Lower lobe of right lung (tissue), 2 donors: ENCODE data around the gene ALPG. TPM values are rescaled to one million over a fixed set of nuclear protein-coding genes. Genes with fewer than 3 reads are reported as not detected.
"Not testable (repeated sequence)": the region's sequence is repeated elsewhere in the genome, so short reads cannot be mapped to it uniquely, and the experiment has no call there.

Experiments
- ATAC-seq, 2 donors: fragments of 200-7000 bp; cut with Tn5 transposase; one replicate each; pipeline ENCODE4 v1.9.1; 2020 to 2022; ENCODE audit warnings: mild to moderate bottlenecking in 2 of 2, moderate library complexity in 2 of 2
- DNase-seq: peaks from one replicate; pipeline ENCODE4 v3.0.0-alpha.2; 2020
- H3K27ac ChIP-seq: fragments of 200-600 bp; one replicate; pipeline ENCODE4 v1.8.0; 2022
- H3K27me3 ChIP-seq: fragments of 200-600 bp; one replicate; pipeline ENCODE4 v1.8.0; 2022; ENCODE audit warnings: low read depth
- H3K36me3 ChIP-seq: fragments of 200-600 bp; one replicate; pipeline ENCODE4 v1.8.0; 2022; ENCODE audit warnings: mild to moderate bottlenecking
- H3K4me1 ChIP-seq: fragments of 200-600 bp; one replicate; pipeline ENCODE4 v1.8.0; 2022
- H3K4me3 ChIP-seq: fragments of 200-600 bp; one replicate; pipeline ENCODE4 v1.8.0; 2022; ENCODE audit warnings: mild to moderate bottlenecking
- H3K9me3 ChIP-seq: fragments of 200-600 bp; one replicate; pipeline ENCODE4 v1.8.0; 2022
- CTCF ChIP-seq: fragments of 200-600 bp; IDR thresholded peaks from one replicate; pipeline ENCODE4 v1.8.0; 2022; ENCODE audit warnings: antibody characterized with exemption, mild to moderate bottlenecking
- intact Hi-C: fragments of 100-400 bp; cut with DNase I; formaldehyde crosslinking; loops from one replicate; pipeline ENCODE4 v1.11.0; 2022
- total RNA-seq: library from RNA; stranded (reverse); fragmentation: NEBNext Ultra II Directional; extraction: Animal tissue kit (Norgen Biotek cat#: 25700); gene quantifications from one replicate; pipeline ENCODE4 v1.2.1, GENCODE V29; 2021
- donor health status: DM: no; HTN: yes; CAD: no; lungs with severe emphysema.

ALPG gene
- total RNA-seq, 1 donor from 2014 or later: 0.53 TPM

- H3K27ac ChIP-seq, H3K9me3 ChIP-seq, H3K4me3 ChIP-seq, intact Hi-C loops, H3K4me1 ChIP-seq, H3K36me3 ChIP-seq: not testable (repeated sequence)
- peak; percentile 86 for TF ChIP-seq CTCF
- ATAC-seq: peak; percentile 89 to 92
- DNase-seq: peak; percentile 89
- peaks cover 10% of the 10 kb centered on the region for H3K27me3 ChIP-seq
Measured at GRCh38 chr2:232440220-232441018, 33.8 kb downstream of the ALPG start.

GRCh38 chr2:232441147-232441651 lies 34.6 kb downstream of the ALPG start:
- TF ChIP-seq CTCF: no peak
- ATAC-seq (no peak), DNase-seq (peak; percentile 30)
- Histone ChIP-seq H3K27ac (no peak overlapping the region), H3K9me3 (no peaks in the 10 kb centered on the region), H3K4me1 (no peaks in the 10 kb centered on the region), H3K4me3 (no peak overlapping the region), H3K27me3 (peaks cover 10% of the 10 kb centered on the region), H3K36me3 (no peaks in the 10 kb centered on the region)
- intact Hi-C loops: no loop called here

GRCh38 chr2:232441922-232442321 lies 35.3 kb downstream of the ALPG start:
- H3K27ac ChIP-seq, H3K4me3 ChIP-seq, H3K36me3 ChIP-seq, ATAC-seq, intact Hi-C loops, H3K9me3 ChIP-seq, H3K4me1 ChIP-seq: not testable (repeated sequence)
- peak; percentile 34 for DNase-seq
- peaks cover 10% of the 10 kb centered on the region for H3K27me3 ChIP-seq

DNA sequence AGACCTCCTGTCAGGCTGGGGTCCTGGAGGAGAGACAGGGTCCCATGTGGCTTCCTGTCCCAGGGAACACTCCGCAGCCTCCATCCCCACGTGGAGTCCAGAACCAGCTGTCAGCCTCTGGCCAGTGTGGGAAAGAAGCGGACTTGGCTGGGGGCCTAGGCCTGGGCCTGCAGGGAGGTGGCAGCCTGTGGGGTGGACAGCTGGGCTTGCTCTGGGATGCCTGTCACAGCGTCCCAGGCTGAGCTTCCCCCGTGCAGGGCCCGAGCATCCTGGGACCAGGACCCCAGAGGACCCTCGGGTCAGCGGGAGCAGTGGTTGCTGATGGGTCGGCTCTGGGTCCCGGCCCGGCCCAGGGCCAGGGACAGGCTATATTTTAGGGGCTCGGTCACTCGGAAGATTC lies 35.8 kb downstream of the ALPG start:
- peak; percentile 30 for DNase-seq
- intact Hi-C loops: not testable (repeated sequence)

DNA sequence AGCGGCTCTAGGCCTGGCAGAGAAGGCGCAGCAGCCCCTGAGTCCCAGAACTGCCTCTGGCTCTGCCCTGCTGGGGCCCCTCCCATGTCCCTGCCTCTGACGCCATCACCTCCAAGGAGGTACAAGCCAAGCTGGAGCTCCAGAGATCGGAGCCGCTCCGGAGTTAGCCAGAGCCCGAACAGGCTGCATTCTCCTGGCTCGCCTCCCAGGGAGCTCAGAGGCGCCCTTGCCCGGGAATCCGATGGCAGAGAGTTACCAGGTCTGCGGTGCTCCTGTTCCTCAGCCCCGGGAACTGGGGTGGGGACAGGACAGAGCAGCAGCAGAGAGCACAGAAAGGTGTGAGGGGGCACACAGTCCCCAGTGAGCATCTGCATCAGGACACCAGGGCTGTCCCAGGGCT lies 36.4 kb downstream of the ALPG start:
- intact Hi-C loops, H3K9me3 ChIP-seq, H3K4me3 ChIP-seq, ATAC-seq, H3K36me3 ChIP-seq, H3K4me1 ChIP-seq, H3K27ac ChIP-seq: not testable (repeated sequence)
- peaks cover 10% of the 10 kb centered on the region for H3K27me3 ChIP-seq
- peak; percentile 23 for DNase-seq

More for the DNA sequence above, 35.8 kb downstream of the ALPG start:
- not testable (repeated sequence) for H3K4me1 ChIP-seq, H3K27ac ChIP-seq, H3K4me3 ChIP-seq, H3K36me3 ChIP-seq, ATAC-seq, H3K9me3 ChIP-seq
- peaks cover 10% of the 10 kb centered on the region for H3K27me3 ChIP-seq

DNA sequence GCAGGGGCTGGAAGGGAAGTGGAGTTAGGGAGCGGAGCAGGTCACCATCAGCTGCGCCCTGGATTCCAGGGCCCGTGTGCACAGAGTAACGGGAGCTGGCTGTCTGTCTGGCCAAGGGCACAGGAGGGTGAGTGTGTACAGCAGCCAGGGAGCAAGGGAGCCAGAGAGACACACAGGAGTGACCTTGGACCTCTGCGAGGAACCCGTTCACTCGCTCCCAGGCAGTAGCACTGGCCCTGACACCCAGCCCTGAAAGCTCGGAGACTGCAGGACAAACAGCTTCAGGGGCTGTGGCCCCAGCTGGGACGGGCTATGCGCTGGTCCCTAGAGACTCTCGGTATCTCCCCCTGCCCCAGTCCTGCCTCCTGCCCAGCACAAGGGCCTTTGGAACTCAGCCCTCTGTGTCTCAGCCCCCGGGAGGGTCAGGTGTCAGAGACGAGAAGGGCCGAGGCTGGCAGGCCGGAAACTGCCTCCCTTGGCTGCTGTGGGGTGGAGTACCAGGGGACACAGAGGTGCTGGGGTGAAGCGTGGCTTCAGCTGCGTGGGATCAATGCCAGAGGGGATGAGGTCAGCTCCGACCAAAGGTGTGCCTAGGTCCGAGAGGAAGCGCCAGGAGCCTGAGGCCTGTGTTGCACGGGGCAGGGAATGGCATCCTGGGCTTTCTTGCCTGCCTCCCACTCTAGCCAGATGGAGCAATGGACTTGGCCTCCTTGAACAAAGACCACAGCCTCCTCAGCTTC lies 37.2 kb downstream of the ALPG start:
- DNase-seq, intact Hi-C loops, H3K27ac ChIP-seq, H3K9me3 ChIP-seq, H3K4me1 ChIP-seq, ATAC-seq, H3K36me3 ChIP-seq, H3K4me3 ChIP-seq: not testable (repeated sequence)
- peaks cover 10% of the 10 kb centered on the region for H3K27me3 ChIP-seq

- intact Hi-C loops: no loop called here
- H3K27me3 ChIP-seq: peaks cover 6% of the 10 kb centered on the region
- DNase-seq: peak; percentile 65
- H3K4me3 ChIP-seq: no peak overlapping the region
- peak; percentile 20 to 27 for ATAC-seq
- H3K9me3 ChIP-seq: no peaks in the 10 kb centered on the region
- no peak overlapping the region for H3K27ac ChIP-seq
- H3K36me3 ChIP-seq: no peaks in the 10 kb centered on the region
- H3K4me1 ChIP-seq: no peaks in the 10 kb centered on the region
- peak; percentile 59 for TF ChIP-seq CTCF
Measured at GRCh38 chr2:232444409-232445148, 37.9 kb downstream of the ALPG start.

DNA sequence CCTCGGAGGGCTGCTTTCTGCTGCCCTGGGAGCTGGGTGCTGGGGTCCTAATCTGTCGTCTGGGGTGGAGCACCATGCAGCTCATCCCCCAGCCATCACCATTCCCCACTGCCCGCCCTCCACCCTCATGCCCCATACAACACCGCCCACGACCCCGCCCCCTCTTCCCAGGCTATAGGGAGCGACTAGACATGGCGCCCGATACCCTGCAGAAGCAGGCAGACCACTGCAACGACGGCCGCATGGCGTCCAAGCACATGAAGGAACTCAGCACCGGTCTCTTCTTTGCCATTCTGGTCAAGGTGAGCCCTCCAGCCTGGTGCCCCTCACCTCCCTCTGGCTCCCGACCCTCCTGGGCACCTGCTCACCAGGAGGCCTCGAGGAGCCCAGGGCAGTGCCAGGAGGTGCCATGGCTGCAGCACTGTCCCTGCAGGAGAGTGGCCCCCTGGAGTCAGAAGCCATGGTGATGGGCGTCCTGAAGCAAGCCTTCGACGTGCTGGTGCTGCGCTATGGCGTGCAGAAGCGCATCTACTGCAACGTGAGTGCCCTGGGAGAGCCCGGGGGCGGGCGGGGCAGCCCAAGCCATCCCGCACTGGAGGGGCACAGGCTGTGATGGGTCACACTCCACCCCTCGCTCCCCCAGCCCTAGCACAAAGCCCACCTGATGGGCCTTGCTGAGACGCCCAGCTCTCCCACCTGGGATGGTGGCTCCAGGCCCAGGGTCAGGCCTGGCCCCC lies 38.7 kb downstream of the ALPG start:
- H3K36me3 ChIP-seq, DNase-seq, intact Hi-C loops, H3K27me3 ChIP-seq, ATAC-seq, H3K27ac ChIP-seq, H3K9me3 ChIP-seq, H3K4me3 ChIP-seq, H3K4me1 ChIP-seq: not testable (repeated sequence)
